Lung (tissue), 12 donors: Measurements from ENCODE around the gene GAK. TPM values are rescaled to one million over a fixed set of nuclear protein-coding genes. Genes with fewer than 3 reads are reported as not detected.

Experiments
- ATAC-seq: fragments of 200-7000 bp; cut with Tn5 transposase; one replicate; pipeline ENCODE4 v1.9.1; 2020; ENCODE audit warnings: moderate number of reproducible peaks; ENCODE audit not compliant: insufficient read depth, low FRiP score
- DNase-seq, 3 donors: peaks; one replicate each; pipeline ENCODE4 v3.0.0-alpha.2; 2013 to 2017
- H3K27ac ChIP-seq, 2 donors: one replicate each; pipeline ENCODE4 v1.5.1; 2013; ENCODE audit warnings: mild to moderate bottlenecking in 2 of 2, moderate library complexity in 2 of 2, control low read depth in 1 of 2, inconsistent platforms in 1 of 2, low read depth in 1 of 2, low read length in 1 of 2
- H3K27me3 ChIP-seq, 3 donors: one replicate each; pipeline ENCODE4 v1.5.1; 2013; ENCODE audit warnings: low read length in 2 of 3; ENCODE audit not compliant: control insufficient read depth in 3 of 3, insufficient read depth in 3 of 3
- H3K36me3 ChIP-seq, 4 donors: one replicate each; pipeline ENCODE4 v1.5.1; 2013; ENCODE audit warnings: low read length in 4 of 4, mild to moderate bottlenecking in 1 of 4, moderate library complexity in 1 of 4; ENCODE audit not compliant: control insufficient read depth in 4 of 4, insufficient read depth in 4 of 4
- H3K4me1 ChIP-seq, 5 donors: one replicate each; pipeline ENCODE4 v1.5.1; 2013; ENCODE audit warnings: low read length in 5 of 5, mild to moderate bottlenecking in 2 of 5, moderate library complexity in 1 of 5; ENCODE audit not compliant: control insufficient read depth in 5 of 5, insufficient read depth in 5 of 5
- H3K4me3 ChIP-seq: one replicate; pipeline ENCODE4 v1.5.1; 2013; ENCODE audit warnings: mild to moderate bottlenecking, control low read depth, moderate library complexity
- H3K9ac ChIP-seq, 2 donors: one replicate each; pipeline ENCODE4 v1.5.1; 2013; ENCODE audit warnings: low read length in 2 of 2, control low read depth in 1 of 2; ENCODE audit not compliant: insufficient read depth in 1 of 2
- H3K9me3 ChIP-seq, 4 donors: one replicate each; pipeline ENCODE4 v1.5.1; 2013; ENCODE audit warnings: low read length in 3 of 4, mild to moderate bottlenecking in 1 of 4, moderate library complexity in 1 of 4; ENCODE audit not compliant: control insufficient read depth in 4 of 4, insufficient read depth in 3 of 4
- CTCF ChIP-seq: IDR thresholded peaks from 2 replicates; pipeline ENCODE4 v1.5.1; 2012; ENCODE audit warnings: mild to moderate bottlenecking; ENCODE audit errors: control extremely low read depth, extremely low read depth
- WGBS, 2 donors: extraction: QIAGEN DNeasy Blood & Tissue Kit; methylation state at CpG; one replicate each; pipeline ENCODE4 v1.1.7; 2013; 5-methylcytosine and 5-hydroxymethylcytosine counted together
- polyA plus RNA-seq, 2 donors: library from polyadenylated mRNA; stranded (reverse); fragments of 200-250 nt; gene quantifications; one replicate each; pipeline ENCODE4 v1.2.1, GENCODE V29; 2013
- total RNA-seq, 2 donors: library from RNA; depleted of rRNA in 1 of 2; stranded (reverse); fragments of >200 nt in 1 of 2; gene quantifications; one replicate each; pipeline ENCODE4 v1.2.1, GENCODE V29; 2014 to 2021
- donor health status: control.
- donor health status: control.
- donor health status: Bipolar disorder and iron deficiency.
- donor health status: healthy.
- donor health status: DM: yes; HTN: yes; CAD: no.

The GAK gene
- total and polyA plus RNA-seq, 4 donors: 101 to 178 (median 137) TPM

GRCh38 chr4:968621-969394 is 36.7 kb upstream of the GAK start:
- Histone ChIP-seq H3K27me3 (peaks cover 0 to 9% (median 0%) of the 10 kb centered on the region in 3 donors), H3K9ac (no peak overlapping the region), H3K27ac (no peak overlapping the region), H3K4me1 (peaks cover 3 to 16% (median 5%) of the 10 kb centered on the region in 5 donors), H3K36me3 (peaks cover 0 to 33% (median 0%) of the 10 kb centered on the region in 4 donors), H3K4me3 (no peak overlapping the region), H3K9me3 (no peaks in the 10 kb centered on the region)
- DNase-seq: no peak
- TF ChIP-seq CTCF: no peak
- ATAC-seq: no peak
- WGBS, 2 donors: 91% methylated on average over 23 of the region's 23 CpGs

- Histone ChIP-seq H3K27me3 (peaks cover 0 to 9% (median 0%) of the 10 kb centered on the region in 3 donors), H3K9me3 (no peaks in the 10 kb centered on the region), H3K27ac (no peak overlapping the region), H3K9ac (no peak overlapping the region), H3K4me1 (peaks cover 3 to 15% (median 5%) of the 10 kb centered on the region in 5 donors), H3K36me3 (peaks cover 0 to 36% (median 0%) of the 10 kb centered on the region in 4 donors), H3K4me3 (no peak overlapping the region)
- no peak for ATAC-seq
- no peak for DNase-seq
- TF ChIP-seq CTCF: no peak
- WGBS, 2 donors: 33 to 44% methylated on average over 18 to 24 of the region's 24 CpGs
Measured at GRCh38 chr4:968221-968620, 36.1 kb upstream of the GAK start.

GRCh38 chr4:967113-968104 is 35.3 kb upstream of the GAK start:
- Histone ChIP-seq H3K27me3 (peaks cover 0 to 9% (median 0%) of the 10 kb centered on the region in 3 donors), H3K9me3 (no peaks in the 10 kb centered on the region), H3K27ac (no peak overlapping the region), H3K4me3 (no peak overlapping the region), H3K36me3 (peaks cover 0 to 41% (median 0%) of the 10 kb centered on the region in 4 donors), H3K9ac (no peak overlapping the region), H3K4me1 (peaks cover 2 to 13% (median 5%) of the 10 kb centered on the region in 5 donors)
- DNase-seq (peak in 1 of 3 donors; percentile 15), ATAC-seq (no peak)
- WGBS, 2 donors: 58 to 62% methylated on average over 65 to 76 of the region's 76 CpGs
- no peak for TF ChIP-seq CTCF
